Glutamatergic neuron (in vitro differentiated cells): Measurements from ENCODE around the gene RPEL1. TPM values are rescaled to one million over a fixed set of nuclear protein-coding genes. Genes with fewer than 3 reads are reported as not detected.

Source experiments
- DNase-seq: peaks from one replicate; pipeline ENCODE4 v3.0.0; 2022
- H3K27ac Mint-ChIP-seq: one replicate; pipeline ENCODE4 v1.8.0; 2020; ENCODE audit warnings: mild to moderate bottlenecking, mixed read lengths, inconsistent platforms; ENCODE audit not compliant: unreplicated experiment
- H3K27me3 Mint-ChIP-seq: one replicate; pipeline ENCODE4 v1.8.0; 2020; ENCODE audit warnings: mild to moderate bottlenecking, moderate library complexity, mixed read lengths, inconsistent platforms; ENCODE audit not compliant: unreplicated experiment
- H3K36me3 Mint-ChIP-seq: one replicate; pipeline ENCODE4 v1.8.0; 2020; ENCODE audit warnings: mild to moderate bottlenecking, mixed read lengths, inconsistent platforms; ENCODE audit not compliant: unreplicated experiment
- H3K4me1 Mint-ChIP-seq: one replicate; pipeline ENCODE4 v1.8.0; 2020; ENCODE audit warnings: mild to moderate bottlenecking, low read depth, mixed read lengths, inconsistent platforms; ENCODE audit not compliant: unreplicated experiment
- H3K4me3 Mint-ChIP-seq: one replicate; pipeline ENCODE4 v1.8.0; 2020; ENCODE audit warnings: mild to moderate bottlenecking, mixed read lengths, inconsistent platforms; ENCODE audit not compliant: unreplicated experiment
- H3K9me3 Mint-ChIP-seq: one replicate; pipeline ENCODE4 v1.8.0; 2020; ENCODE audit warnings: mild to moderate bottlenecking, moderate library complexity, mixed read lengths, inconsistent platforms; ENCODE audit not compliant: unreplicated experiment
- total RNA-seq: library from RNA; stranded (reverse); fragmentation: NEBNext Ultra II Directional; extraction: Animal tissue kit (Norgen Biotek cat#: 25700); gene quantifications from one replicate; pipeline ENCODE4 v1.2.1, GENCODE V29; 2021; ENCODE audit not compliant: unreplicated experiment
- TF ChIP-seq, protein P1 (sequence below): fragments of 200-600 bp; sonication (generic); IDR thresholded peaks from one replicate; pipeline ENCODE4 v1.5.0; 2021; ENCODE audit not compliant: partially characterized antibody, unreplicated experiment

The RPEL1 gene
- total RNA-seq, 1 donor from 2014 or later: not detected

DNA sequence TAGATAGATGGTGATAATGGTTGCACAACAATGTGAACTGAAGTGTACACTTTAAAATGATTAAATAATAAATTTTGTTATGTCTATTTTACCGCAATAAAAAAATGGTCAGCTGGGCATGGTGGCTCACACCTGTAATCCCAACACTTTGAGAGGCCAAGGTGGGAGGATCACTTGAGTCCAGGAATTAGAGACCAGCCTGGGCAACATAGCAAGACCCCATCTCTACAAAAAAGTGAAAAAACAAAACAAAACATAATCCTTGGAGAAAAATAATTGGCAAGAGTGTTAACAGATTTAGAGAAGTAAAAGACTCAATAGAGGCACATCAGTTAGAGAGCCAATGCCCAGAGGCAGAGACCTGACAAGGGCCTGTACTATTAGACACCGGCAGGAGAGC, 9.9 kb upstream of the RPEL1 start:
- no peak overlapping the region for H3K27ac Mint-ChIP-seq
- H3K4me3 Mint-ChIP-seq: no peak overlapping the region
- TF ChIP-seq, protein P1, sequence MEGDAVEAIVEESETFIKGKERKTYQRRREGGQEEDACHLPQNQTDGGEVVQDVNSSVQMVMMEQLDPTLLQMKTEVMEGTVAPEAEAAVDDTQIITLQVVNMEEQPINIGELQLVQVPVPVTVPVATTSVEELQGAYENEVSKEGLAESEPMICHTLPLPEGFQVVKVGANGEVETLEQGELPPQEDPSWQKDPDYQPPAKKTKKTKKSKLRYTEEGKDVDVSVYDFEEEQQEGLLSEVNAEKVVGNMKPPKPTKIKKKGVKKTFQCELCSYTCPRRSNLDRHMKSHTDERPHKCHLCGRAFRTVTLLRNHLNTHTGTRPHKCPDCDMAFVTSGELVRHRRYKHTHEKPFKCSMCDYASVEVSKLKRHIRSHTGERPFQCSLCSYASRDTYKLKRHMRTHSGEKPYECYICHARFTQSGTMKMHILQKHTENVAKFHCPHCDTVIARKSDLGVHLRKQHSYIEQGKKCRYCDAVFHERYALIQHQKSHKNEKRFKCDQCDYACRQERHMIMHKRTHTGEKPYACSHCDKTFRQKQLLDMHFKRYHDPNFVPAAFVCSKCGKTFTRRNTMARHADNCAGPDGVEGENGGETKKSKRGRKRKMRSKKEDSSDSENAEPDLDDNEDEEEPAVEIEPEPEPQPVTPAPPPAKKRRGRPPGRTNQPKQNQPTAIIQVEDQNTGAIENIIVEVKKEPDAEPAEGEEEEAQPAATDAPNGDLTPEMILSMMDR: no peak
- no peaks in the 10 kb centered on the region for H3K36me3 Mint-ChIP-seq
- peaks cover 2% of the 10 kb centered on the region for H3K9me3 Mint-ChIP-seq
- no peaks in the 10 kb centered on the region for H3K4me1 Mint-ChIP-seq
- H3K27me3 Mint-ChIP-seq: peaks cover 3% of the 10 kb centered on the region
- no peak for DNase-seq

DNA sequence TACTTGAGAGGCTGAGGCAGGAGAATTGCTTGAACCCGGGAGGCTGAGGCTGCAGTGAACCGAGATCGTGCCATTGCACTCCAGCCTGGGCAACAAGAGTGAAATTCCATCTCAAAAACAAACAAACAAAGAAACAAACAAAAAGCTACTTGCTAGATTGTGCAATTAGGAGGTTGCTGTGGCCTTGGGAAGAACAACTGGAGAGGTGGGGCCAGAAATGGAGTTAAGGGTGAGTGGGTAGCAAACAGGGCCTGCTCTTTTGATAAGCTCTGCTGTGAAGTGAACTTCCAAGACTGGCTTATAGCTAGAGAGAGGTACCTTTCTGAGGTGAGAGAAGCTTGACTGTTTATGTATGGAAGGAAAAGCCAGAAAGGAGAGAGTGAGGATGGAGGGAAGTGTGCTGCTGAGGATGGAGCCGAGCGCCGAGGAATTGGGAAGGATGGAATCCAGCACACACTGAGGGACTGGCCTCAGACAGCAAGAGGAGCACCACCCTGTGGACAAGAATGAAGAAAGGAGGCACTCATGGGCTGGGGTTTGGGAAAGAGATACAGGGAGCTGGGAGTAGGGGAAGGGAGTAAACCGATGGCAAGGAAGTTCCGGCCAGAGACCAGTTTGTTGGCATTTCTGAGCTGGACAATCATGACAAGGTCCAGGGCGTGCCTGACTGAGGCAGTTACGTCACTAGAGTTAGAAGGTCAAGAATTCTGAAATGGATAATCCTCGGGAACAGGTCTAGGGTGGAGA, 7.0 kb upstream of the RPEL1 start:
- no peak for DNase-seq
- no peak overlapping the region for H3K4me3 Mint-ChIP-seq
- H3K36me3 Mint-ChIP-seq: no peaks in the 10 kb centered on the region
- peaks cover 2% of the 10 kb centered on the region for H3K9me3 Mint-ChIP-seq
- H3K27me3 Mint-ChIP-seq: peaks cover 3% of the 10 kb centered on the region
- no peaks in the 10 kb centered on the region for H3K4me1 Mint-ChIP-seq
- TF ChIP-seq, protein P1: no peak
- no peak overlapping the region for H3K27ac Mint-ChIP-seq

DNA sequence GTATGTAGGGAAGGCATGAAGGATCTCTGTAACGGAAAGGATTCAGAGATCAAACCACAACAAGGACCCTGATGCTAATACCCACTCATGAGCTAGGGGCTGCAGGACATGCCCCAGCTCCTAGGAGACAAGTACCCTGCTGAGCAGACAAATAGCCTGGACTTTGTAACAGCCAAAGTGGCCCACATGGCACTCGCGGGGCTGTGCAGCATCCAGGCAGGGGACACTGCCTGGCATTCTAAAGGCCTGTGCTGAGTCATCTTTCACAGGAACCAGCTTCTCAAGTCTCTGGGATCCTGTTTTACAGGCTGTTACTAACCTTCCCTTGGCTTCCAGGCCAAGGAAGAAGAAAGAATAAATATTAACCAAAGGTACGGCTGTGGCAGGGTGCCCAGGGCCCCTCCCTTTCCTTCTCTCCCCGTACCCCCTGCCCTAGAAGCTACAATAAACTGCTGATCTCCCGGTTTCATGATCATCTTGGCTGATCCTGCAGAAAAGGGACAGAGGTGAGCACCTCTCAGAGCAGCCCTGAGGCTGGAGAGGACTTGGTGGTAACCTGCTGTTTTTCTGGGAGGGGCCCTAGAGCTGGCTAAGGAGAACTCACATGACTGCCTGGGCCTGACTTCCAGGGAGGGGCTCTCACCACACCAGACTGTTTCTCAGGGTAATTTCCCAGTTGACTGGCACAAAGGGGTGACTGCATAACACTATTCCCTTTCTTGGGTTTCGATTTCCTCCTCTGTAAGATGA, 4.2 kb upstream of the RPEL1 start:
- peaks cover 2% of the 10 kb centered on the region for H3K9me3 Mint-ChIP-seq
- no peak for DNase-seq
- no peaks in the 10 kb centered on the region for H3K27me3 Mint-ChIP-seq
- H3K4me3 Mint-ChIP-seq: no peak overlapping the region
- H3K4me1 Mint-ChIP-seq: no peaks in the 10 kb centered on the region
- H3K36me3 Mint-ChIP-seq: no peaks in the 10 kb centered on the region
- H3K27ac Mint-ChIP-seq: no peak overlapping the region
- TF ChIP-seq, protein P1: no peak

DNA sequence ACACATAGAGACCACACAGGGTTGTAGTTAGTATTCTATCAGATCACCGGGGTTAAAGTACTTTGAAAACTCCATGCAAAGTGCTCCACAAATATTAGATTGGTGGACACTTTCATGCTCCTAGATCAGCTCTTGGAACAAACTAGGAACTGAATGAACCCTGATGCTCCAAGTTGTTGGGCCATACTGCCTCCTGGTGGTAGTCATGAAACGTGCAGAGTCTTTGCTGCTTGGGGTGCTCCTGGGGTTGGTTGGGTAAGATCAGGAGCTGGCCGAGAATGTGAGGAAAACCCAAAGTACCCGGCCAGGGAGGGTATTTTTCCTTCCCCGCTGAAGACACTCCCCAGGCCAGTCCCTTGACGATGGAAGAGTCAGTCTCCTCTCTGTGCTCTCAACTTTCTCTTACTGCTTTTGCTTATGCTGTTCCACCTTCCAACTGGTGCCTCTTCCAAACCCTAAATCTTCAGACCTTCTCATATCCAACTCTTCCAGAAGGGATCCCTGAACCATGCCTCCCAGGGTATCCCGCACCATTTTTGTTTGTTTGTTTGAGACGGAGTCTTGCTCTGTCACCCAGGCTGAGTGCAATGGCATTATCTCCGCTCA, 918 bp upstream of the RPEL1 start:
- no peak overlapping the region for H3K27ac Mint-ChIP-seq
- no peaks in the 10 kb centered on the region for H3K4me1 Mint-ChIP-seq
- no peaks in the 10 kb centered on the region for H3K36me3 Mint-ChIP-seq
- peaks cover 1% of the 10 kb centered on the region for H3K27me3 Mint-ChIP-seq
- H3K9me3 Mint-ChIP-seq: no peaks in the 10 kb centered on the region
- TF ChIP-seq, protein P1: peak; percentile 84
- peak; percentile 71 for DNase-seq
- no peak overlapping the region for H3K4me3 Mint-ChIP-seq
